Measurements from ENCODE around the gene DBT. TPM values are rescaled to one million over a fixed set of nuclear protein-coding genes. Genes with fewer than 3 reads are reported as not detected.

DBT gene
- total RNA-seq, 2 donors from 2014 or later = 5.2 to 6.3 TPM

- intact Hi-C loops (cut with DNase I) = no loop called here
- 100% methylated on average over 2 of the region's 2 CpGs for WGBS, 2 donors
Measured at GRCh38 chr1:100219883-100220282, 29.8 kb downstream of the DBT start.

GRCh38 chr1:100219457-100219856, 30.2 kb downstream of the DBT start:
- no peaks in the 10 kb centered on the region for H3K27me3 ChIP-seq

More at GRCh38 chr1:100219883-100220282, 29.8 kb downstream of the DBT start:
- Histone ChIP-seq H3K4me3 (no peak overlapping the region), H3K36me3 (replicated peaks in 1 of 2; ENCODE audit: insufficient read depth in 1 of 2, low read depth in 2 of 2) (peaks cover 0 to 5% of the 10 kb centered on the region in 2 donors), H3K27ac (no peak overlapping the region), H3K27me3 (no peaks in the 10 kb centered on the region), H3K9me3 (no peaks in the 10 kb centered on the region), H3K4me1 (no peaks in the 10 kb centered on the region)
- TF ChIP-seq POLR2A (IDR thresholded peaks at IDR 0.05) (no peak), CTCF (IDR thresholded peaks at IDR 0.05) (no peak)
- DNase-seq (no peak), ATAC-seq (no peak)

GRCh38 chr1:100217834-100218233, 31.8 kb downstream of the DBT start:
- Histone ChIP-seq H3K36me3 (replicated peaks in 1 of 2; ENCODE audit: insufficient read depth in 1 of 2, low read depth in 2 of 2) (peaks cover 0 to 18% of the 10 kb centered on the region in 2 donors), H3K4me3 (no peak overlapping the region), H3K27me3 (no peaks in the 10 kb centered on the region), H3K27ac (no peak overlapping the region), H3K9me3 (no peaks in the 10 kb centered on the region), H3K4me1 (no peaks in the 10 kb centered on the region)
- WGBS, 2 donors = 18 to 40% methylated on average over 2 of the region's 2 CpGs
- TF ChIP-seq CTCF (IDR thresholded peaks at IDR 0.05) = no peak
- no peak for TF ChIP-seq POLR2A (IDR thresholded peaks at IDR 0.05)
- no peak for DNase-seq
- ATAC-seq = no peak
- intact Hi-C loops (cut with DNase I) = no loop called here

More at GRCh38 chr1:100219457-100219856, 30.2 kb downstream of the DBT start:
- no peaks in the 10 kb centered on the region for H3K4me1 ChIP-seq
- ATAC-seq = no peak
- TF ChIP-seq POLR2A (IDR thresholded peaks at IDR 0.05) (no peak), CTCF (IDR thresholded peaks at IDR 0.05) (no peak)
- H3K27ac ChIP-seq = no peak overlapping the region
- H3K36me3 ChIP-seq (replicated peaks in 1 of 2; ENCODE audit: insufficient read depth in 1 of 2, low read depth in 2 of 2) = peaks cover 0 to 9% of the 10 kb centered on the region in 2 donors
- H3K9me3 ChIP-seq = no peaks in the 10 kb centered on the region
- intact Hi-C loops (cut with DNase I) = no loop called here
- 88 to 99% methylated on average over 5 to 6 of the region's 6 CpGs for WGBS, 2 donors
- DNase-seq = no peak
- no peak overlapping the region for H3K4me3 ChIP-seq

- Histone ChIP-seq H3K27me3 (no peaks in the 10 kb centered on the region), H3K4me1 (no peaks in the 10 kb centered on the region), H3K4me3 (no peak overlapping the region), H3K36me3 (replicated peaks in 1 of 2; ENCODE audit: insufficient read depth in 1 of 2, low read depth in 2 of 2) (peaks cover 0 to 20% of the 10 kb centered on the region in 2 donors), H3K27ac (peak overlapping the region in 1 of 4 donors; percentile 21), H3K9me3 (no peaks in the 10 kb centered on the region)
- 78 to 83% methylated on average over 1 of the region's 1 CpG for WGBS, 2 donors
- intact Hi-C loops (cut with DNase I) = no loop called here
- ATAC-seq (no peak), DNase-seq (no peak)
- no peak for TF ChIP-seq POLR2A (IDR thresholded peaks at IDR 0.05)
- no peak for TF ChIP-seq CTCF (IDR thresholded peaks at IDR 0.05)
Measured at GRCh38 chr1:100215101-100215500, 34.5 kb downstream of the DBT start.

- intact Hi-C loops (cut with DNase I) = no loop called here
- no peak for TF ChIP-seq POLR2A (IDR thresholded peaks at IDR 0.05)
- no peak for TF ChIP-seq CTCF (IDR thresholded peaks at IDR 0.05)
- DNase-seq (no peak), ATAC-seq (no peak)
- H3K27me3 ChIP-seq = no peaks in the 10 kb centered on the region
- H3K4me1 ChIP-seq = no peaks in the 10 kb centered on the region
- peaks cover 0 to 18% of the 10 kb centered on the region in 2 donors for H3K36me3 ChIP-seq (replicated peaks in 1 of 2; ENCODE audit: insufficient read depth in 1 of 2, low read depth in 2 of 2)
- 96% methylated on average over 29 to 37 of the region's 37 CpGs for WGBS, 2 donors
- no peak overlapping the region for H3K27ac ChIP-seq
- H3K4me3 ChIP-seq = no peak overlapping the region
- no peaks in the 10 kb centered on the region for H3K9me3 ChIP-seq
Measured at GRCh38 chr1:100213141-100213540, 36.5 kb downstream of the DBT start.

Data from body of pancreas (tissue), 4 donors.